GM12878 (cell line): Measurements from ENCODE around the gene KIAA0930. TPM values are rescaled to one million over a fixed set of nuclear protein-coding genes. Genes with fewer than 3 reads are reported as not detected.

Experiments used
- ATAC-seq: fragments of 200-7000 bp; cut with Tn5 transposase; 3 replicates; pipeline ENCODE4 v1.9.1; 2020; ENCODE audit warnings: mild to moderate bottlenecking, moderate library complexity
- BruUV-seq: library from RNA; stranded (reverse); fragments of 400-500 nt; replicated peaks from 2 replicates; lab custom pipeline; 2021; lab: Mats Ljungman, UMichigan
- CTCF ChIA-PET: fragments of 300-600 bp; sonication (Branson Sonifier 250); formaldehyde crosslinking; extraction: SDS; loops from one replicate; lab custom pipeline; 2021; ENCODE audit warnings: inconsistent platforms; lab: Yijun Ruan, JAX
- POLR2A ChIA-PET: fragments of 350-600 bp; formaldehyde crosslinking; extraction: SDS; loops from one replicate; lab custom pipeline; 2021; ENCODE audit warnings: inconsistent platforms; lab: Charles Lee
- RAD21 ChIA-PET: fragments of 300-600 bp; sonication (Branson Sonifier 250); formaldehyde crosslinking; loops from one replicate; lab custom pipeline; 2023; ENCODE audit warnings: antibody characterized with exemption; ENCODE audit not compliant: unreplicated experiment; lab: Charles Lee
- SMC1A ChIA-PET: fragments of 300-600 bp; sonication (Branson Sonifier 250); formaldehyde crosslinking; loops from one replicate; lab custom pipeline; 2023; ENCODE audit not compliant: unreplicated experiment, uncharacterized antibody; lab: Charles Lee
- DNase-seq: peaks from one replicate; pipeline ENCODE4 v3.0.0-alpha.2; 2011; ENCODE audit warnings: low read depth, low spot score
- FAIRE-seq: peaks from 3 replicates; lab custom pipeline; 2011; peaks lifted over from hg19 to GRCh38; lab: Jason Lieb, UNC
- H2AFZ ChIP-seq: 2 replicates; pipeline ENCODE4 v1.6.0; 2011; ENCODE audit warnings: low read depth, low read length, control low read depth; ENCODE audit not compliant: control insufficient read depth
- H3K27ac ChIP-seq: 2 replicates; pipeline ENCODE4 v1.5.1; 2011; ENCODE audit warnings: control low read depth; ENCODE audit not compliant: control insufficient read depth, insufficient read depth
- H3K27me3 ChIP-seq, 2 experiments: replicated peaks in 1 of 2; 2 replicates each; pipeline versions ENCODE4 v1.6.0 to v1.6.1; 2011; ENCODE audit warnings: low read length in 1 of 2; ENCODE audit not compliant: control insufficient read depth in 2 of 2, insufficient read depth in 2 of 2
- H3K36me3 ChIP-seq, 2 experiments: 2 replicates each; pipeline ENCODE4 v1.5.1; 2011; ENCODE audit warnings: low read length in 1 of 2; ENCODE audit not compliant: control insufficient read depth in 2 of 2, insufficient read depth in 2 of 2
- H3K4me1 ChIP-seq: 2 replicates; pipeline ENCODE4 v1.6.1; 2011; ENCODE audit warnings: mild to moderate bottlenecking, low read length, moderate library complexity, mixed read lengths; ENCODE audit not compliant: control insufficient read depth, insufficient read depth
- H3K4me2 ChIP-seq: 2 replicates; pipeline ENCODE4 v1.6.0; 2011; ENCODE audit warnings: control low read depth; ENCODE audit not compliant: control insufficient read depth, insufficient read depth
- H3K4me3 ChIP-seq: fragments of 200-600 bp; sonication (generic); 2 replicates; pipeline ENCODE4 v1.5.1; 2016
- H3K79me2 ChIP-seq: 2 replicates; pipeline ENCODE4 v1.6.0; 2011; ENCODE audit warnings: low read length; ENCODE audit not compliant: control insufficient read depth, insufficient read depth
- H3K9ac ChIP-seq: 2 replicates; pipeline ENCODE4 v1.8.0; 2011; ENCODE audit warnings: low read length, control low read depth, mixed read lengths; ENCODE audit not compliant: control insufficient read depth, insufficient read depth
- H3K9me3 ChIP-seq: replicated peaks from 3 replicates; pipeline ENCODE4 v1.5.1; 2011; ENCODE audit warnings: mild to moderate bottlenecking, low read length; ENCODE audit not compliant: control insufficient read depth, insufficient read depth
- H4K20me1 ChIP-seq: 2 replicates; pipeline ENCODE4 v1.6.0; 2011; ENCODE audit not compliant: control insufficient read depth, insufficient read depth
- BACH1 ChIP-seq: fragments of 450-650 bp; IDR thresholded peaks from 2 replicates; pipeline ENCODE4 v1.6.1; 2017; ENCODE audit warnings: mild to moderate bottlenecking, borderline replicate concordance
- BRCA1 ChIP-seq: IDR thresholded peaks from 2 replicates; pipeline ENCODE4 v1.6.1; 2011; ENCODE audit warnings: low read depth, low read length, improper control_type of control experiment
- CBX5 ChIP-seq: sonication (generic); IDR thresholded peaks from 2 replicates; pipeline ENCODE4 v1.6.1; 2016; ENCODE audit warnings: low read depth, moderate library complexity, mild to moderate bottlenecking, inconsistent platforms
- ESRRA ChIP-seq: IDR thresholded peaks from 2 replicates; pipeline ENCODE4 v1.6.1; 2012; ENCODE audit warnings: mild to moderate bottlenecking, low read length, improper control_type of control experiment
- KLF5 ChIP-seq: fragments of 450-650 bp; IDR thresholded peaks from 2 replicates; pipeline ENCODE4 v1.6.1; 2014; ENCODE audit warnings: mild to moderate bottlenecking; ENCODE audit not compliant: partially characterized antibody
- MXI1 ChIP-seq: fragments of 150-350 bp; IDR thresholded peaks from 2 replicates; pipeline ENCODE4 v1.6.1; 2011; ENCODE audit warnings: low read depth, mild to moderate bottlenecking, inconsistent platforms, low read length, improper control_type of control experiment
- POLR2A ChIP-seq: IDR thresholded peaks from 2 replicates; pipeline ENCODE4 v1.6.1; 2011; ENCODE audit warnings: low read depth, mild to moderate bottlenecking, low read length
- REST ChIP-seq: IDR thresholded peaks from 2 replicates; pipeline ENCODE4 v1.6.1; 2012; ENCODE audit warnings: mild to moderate bottlenecking, low read depth, low read length
- RUNX3 ChIP-seq: IDR thresholded peaks from 2 replicates; pipeline ENCODE4 v1.6.1; 2012; ENCODE audit warnings: low read length, inconsistent platforms
- SMAD1 ChIP-seq: fragments of 450-650 bp; IDR thresholded peaks from 2 replicates; pipeline ENCODE4 v1.6.1; 2018; ENCODE audit warnings: mild to moderate bottlenecking, low read depth; ENCODE audit not compliant: partially characterized antibody
- WGBS: methylation state at CpG from one replicate; pipeline ENCODE4 v1.1.6; 2016; ENCODE audit warnings: low lambda C conversion rate; ENCODE audit not compliant: insufficient replicate concordance, insufficient coverage; ENCODE audit errors: missing lambda C conversion rate; 5-methylcytosine and 5-hydroxymethylcytosine counted together
- in situ Hi-C: fragments of 300-500 bp; cut with MboI; formaldehyde crosslinking; loops from 9 replicates; pipeline ENCODE4 v1.14.3; 2018; ENCODE audit warnings: mixed read lengths
- intact Hi-C: fragments of 100-400 bp; cut with micrococcal nuclease; formaldehyde crosslinking; loops from one replicate; pipeline ENCODE4 v1.14.2; 2022; ENCODE audit not compliant: unreplicated experiment
- polyA plus RNA-seq, 11 experiments: library from polyadenylated mRNA; depleted of rRNA in 4 of 11; unstranded in 6 of 11; stranded (reverse) in 5 of 11; fragments of >200 nt; fragmentation: Nextera tagmentation in 4 of 11; fragmentation: Illumina TruSeq in 1 of 11; extraction: Ambion mirVana in 4 of 11; extraction: Trizol in 1 of 11; gene quantifications; 1 replicate in 1 of 11; 2 replicates in 10 of 11; pipeline versions ENCODE4 v1.2.1 to v1.2.3, GENCODE V29; 2011 to 2016; ENCODE audit warnings: inconsistent platforms in 2 of 11, missing spikeins in 2 of 11, low read depth in 1 of 11
- total RNA-seq, 4 experiments: library from RNA; depleted of rRNA in 3 of 4; stranded (reverse); fragments of >200 nt in 3 of 4; fragmentation: Illumina TruSeq in 1 of 4; extraction: Trizol in 1 of 4; gene quantifications; 2 replicates each; pipeline versions ENCODE4 v1.2.1 to v1.2.3, GENCODE V29; 2013 to 2021
- TF ChIP-seq, protein P1 (sequence below): IDR thresholded peaks from 2 replicates; pipeline ENCODE4 v1.6.1; 2011; ENCODE audit warnings: mild to moderate bottlenecking, low read depth, low read length, moderate library complexity; ENCODE audit not compliant: insufficient replicate concordance

Gene KIAA0930
- total and polyA plus RNA-seq, 10 of the 15 experiments (the other 5 are each of a cell fraction or from before 2014, with no cell fraction given): 3.6 to 125 (median 46.3) TPM

DNA sequence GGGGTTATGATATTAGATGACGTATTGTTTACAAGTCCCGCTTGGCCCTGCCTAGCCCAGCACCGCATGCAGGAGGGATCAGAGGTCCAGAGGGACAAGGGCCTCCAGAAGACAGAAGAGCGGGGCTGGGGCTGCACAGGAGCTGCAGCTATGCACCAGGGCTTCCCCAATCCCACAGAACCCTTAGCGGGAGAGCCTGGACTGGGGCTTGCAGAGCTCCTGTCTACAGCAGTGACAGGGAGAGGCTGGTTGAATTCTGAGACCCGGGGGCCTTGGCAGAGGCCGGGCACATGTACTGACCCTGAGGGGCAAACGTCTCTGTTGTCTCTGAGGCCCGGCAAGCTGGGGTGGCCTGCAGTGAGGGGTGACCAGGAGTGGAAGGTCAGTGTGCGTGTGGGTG is 6.9 kb downstream of the KIAA0930 start:
- DNase-seq (no peak), FAIRE-seq (no peak), ATAC-seq (no peak)
- peaks cover 3 to 11% of the 10 kb centered on the region in 2 experiments; a peak in 2 of 4 replicates for H3K36me3 ChIP-seq
- H3K27me3 ChIP-seq: no peaks in the 10 kb centered on the region
- intact Hi-C loops: no loop called here
- peak overlapping the region; percentile 24; the same call in 1 of the 2 replicates for H3K27ac ChIP-seq
- in situ Hi-C loops: no loop called here
- no peaks in the 10 kb centered on the region for H3K9me3 ChIP-seq
- RAD21 ChIA-PET: interaction anchor here (0.8 to 3.8 kb wide), 7 partner anchors 12 to 70 kb away, joined by 3 to 28 read pairs (median 4); partner anchors contain the start of gene NUP50
- H3K4me3 ChIP-seq: no peak overlapping the region
- H3K9ac ChIP-seq: peak overlapping the region; percentile 1; the same call in 1 of the 2 replicates
- over 99% methylated on average over 10 of the region's 10 CpGs for whole genome bisulfite sequencing
- BruUV-seq: no TSS peak
- H3K79me2 ChIP-seq: peaks cover 78% of the 10 kb centered on the region
- no peak overlapping the region for H2AFZ ChIP-seq
- no peak for TF ChIP-seq CBX5
- no peak for TF ChIP-seq SMAD1
- TF ChIP-seq BRCA1: no peak
- peak; percentile 44; the same call in 1 of the 2 replicates for TF ChIP-seq POLR2A
- POLR2A ChIA-PET: interaction anchor here (1.2 to 2.8 kb wide), 4 partner anchors 12 to 70 kb away, joined by 3 to 16 read pairs (median 8); partner anchors contain the start of gene NUP50
- H4K20me1 ChIP-seq: no peaks in the 10 kb centered on the region
- H3K4me1 ChIP-seq: peaks cover 52% of the 10 kb centered on the region
- H3K4me2 ChIP-seq: peak overlapping the region; percentile 88
- SMC1A ChIA-PET: interaction anchor here (0.7 to 5.2 kb wide), 9 partner anchors 13 to 97 kb away, joined by 3 to 32 read pairs (median 5); no protein-coding TSS in a partner anchor
- CTCF ChIA-PET: interaction anchor here (1.0 to 2.4 kb wide), 5 partner anchors 16 to 413 kb away, joined by 3 to 13 read pairs (median 5); no protein-coding TSS in a partner anchor

- H2AFZ ChIP-seq: no peak overlapping the region
- no peak for DNase-seq
- no peak overlapping the region; the same call in 1 of the 2 replicates for H3K9ac ChIP-seq
- no peaks in the 10 kb centered on the region for H3K9me3 ChIP-seq
- H3K4me1 ChIP-seq: peaks cover 48% of the 10 kb centered on the region
- BruUV-seq: no TSS peak
- no peaks in the 10 kb centered on the region for H4K20me1 ChIP-seq
- POLR2A ChIA-PET: interaction anchor here (1.2 kb wide), 1 partner anchor 70 kb away, joined by 3 read pairs; the partner anchor contains the start of gene NUP50
- in situ Hi-C loops (no loop called here), intact Hi-C loops (no loop called here)
- no peak overlapping the region for H3K27ac ChIP-seq
- H3K27me3 ChIP-seq: no peaks in the 10 kb centered on the region
- FAIRE-seq: no peak
- no peak overlapping the region for H3K4me2 ChIP-seq
- H3K79me2 ChIP-seq: peaks cover 73% of the 10 kb centered on the region
- WGBS: 93% methylated on average over 10 of the region's 10 CpGs
- ATAC-seq: no peak
- SMC1A ChIA-PET: interaction anchor here (5.2 kb wide), 1 partner anchor 30 kb away, joined by 32 read pairs; no protein-coding TSS in a partner anchor
- H3K4me3 ChIP-seq: no peak overlapping the region
- RAD21 ChIA-PET: interaction anchor here (0.8 to 3.8 kb wide), 5 partner anchors 11 to 70 kb away, joined by 3 to 28 read pairs (median 4); partner anchors contain the start of gene NUP50
- CTCF ChIA-PET: interaction anchor here (1.3 kb wide), 1 partner anchor 68 kb away, joined by 7 read pairs; no protein-coding TSS in a partner anchor
- peaks cover 3 to 9% of the 10 kb centered on the region in 2 experiments; a peak in 2 of 4 replicates for H3K36me3 ChIP-seq
- TF ChIP-seq, protein P1, sequence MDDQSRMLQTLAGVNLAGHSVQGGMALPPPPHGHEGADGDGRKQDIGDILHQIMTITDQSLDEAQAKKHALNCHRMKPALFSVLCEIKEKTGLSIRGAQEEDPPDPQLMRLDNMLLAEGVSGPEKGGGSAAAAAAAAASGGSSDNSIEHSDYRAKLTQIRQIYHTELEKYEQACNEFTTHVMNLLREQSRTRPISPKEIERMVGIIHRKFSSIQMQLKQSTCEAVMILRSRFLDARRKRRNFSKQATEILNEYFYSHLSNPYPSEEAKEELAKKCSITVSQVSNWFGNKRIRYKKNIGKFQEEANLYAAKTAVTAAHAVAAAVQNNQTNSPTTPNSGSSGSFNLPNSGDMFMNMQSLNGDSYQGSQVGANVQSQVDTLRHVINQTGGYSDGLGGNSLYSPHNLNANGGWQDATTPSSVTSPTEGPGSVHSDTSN: no peak
- no peak for TF ChIP-seq MXI1
- no peak for TF ChIP-seq REST
- no peak for TF ChIP-seq ESRRA
- TF ChIP-seq BACH1: no peak
- no peak for TF ChIP-seq RUNX3
- TF ChIP-seq KLF5: no peak
Measured at GRCh38 chr22:45233386-45233785, 7.3 kb downstream of the KIAA0930 start.
